BE2C (cell line): Measurements from ENCODE around the gene PDGFB.

Experiments used
- DNase-seq: peaks from one replicate; pipeline ENCODE4 v3.0.0-alpha.2; 2020
- H3K27me3 ChIP-seq: fragments of 250-450 bp; sonication (Bioruptor Pico); 2 replicates; pipeline ENCODE4 v1.5.1; 2020; ENCODE audit warnings: mild to moderate bottlenecking
- H3K36me3 ChIP-seq: fragments of 250-450 bp; sonication (Bioruptor Pico); 2 replicates; pipeline ENCODE4 v1.5.1; 2020; ENCODE audit warnings: mild to moderate bottlenecking
- H3K4me1 ChIP-seq: fragments of 250-450 bp; sonication (Bioruptor Pico); 2 replicates; pipeline ENCODE4 v1.5.1; 2020
- H3K4me3 ChIP-seq: 2 replicates; pipeline ENCODE4 v1.5.1; 2011; ENCODE audit warnings: low read depth, low read length
- H3K9me3 ChIP-seq: fragments of 250-450 bp; sonication (Bioruptor Pico); 2 replicates; pipeline ENCODE4 v1.5.1; 2020
- CTCF ChIP-seq: IDR thresholded peaks from 2 replicates; pipeline ENCODE4 v1.5.1; 2012; ENCODE audit warnings: mild to moderate bottlenecking, low read depth, low read length

Gene PDGFB

GRCh38 chr22:39245130-39246039, 603 bp upstream of the PDGFB start:
- no peak for DNase-seq
- TF ChIP-seq CTCF = no peak
- Histone ChIP-seq H3K4me3 (no peak overlapping the region), H3K4me1 (peaks cover 8% of the 10 kb centered on the region), H3K27me3 (peaks cover 61% of the 10 kb centered on the region), H3K36me3 (no peaks in the 10 kb centered on the region), H3K9me3 (no peaks in the 10 kb centered on the region)

DNA sequence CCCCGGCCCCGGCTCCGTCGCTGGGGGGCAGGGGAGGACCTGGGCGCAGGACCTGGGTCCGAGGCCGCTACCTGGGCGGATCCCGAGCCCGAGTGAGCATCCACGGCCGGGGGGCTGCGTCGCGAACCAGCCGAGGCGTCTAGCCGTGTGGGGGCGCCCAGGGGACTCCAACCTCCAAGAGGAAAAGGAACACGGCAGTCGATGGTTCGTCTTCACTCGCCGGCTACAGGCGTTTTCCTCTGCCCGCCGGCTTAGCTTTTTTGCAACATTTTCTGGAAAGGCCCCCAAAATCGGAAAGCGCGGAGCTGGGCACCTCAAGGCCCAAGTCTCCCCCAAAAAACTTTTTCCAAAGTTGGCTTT, 666 bp downstream of the PDGFB start:
- no peak for DNase-seq
- Histone ChIP-seq H3K27me3 (peaks cover 61% of the 10 kb centered on the region), H3K36me3 (no peaks in the 10 kb centered on the region), H3K4me1 (peaks cover 8% of the 10 kb centered on the region), H3K4me3 (no peak overlapping the region), H3K9me3 (no peaks in the 10 kb centered on the region)
- no peak for TF ChIP-seq CTCF

GRCh38 chr22:39243439-39244135, 1.2 kb downstream of the PDGFB start:
- no peak for TF ChIP-seq CTCF
- Histone ChIP-seq H3K36me3 (no peaks in the 10 kb centered on the region), H3K4me3 (no peak overlapping the region), H3K27me3 (peaks cover 61% of the 10 kb centered on the region), H3K9me3 (no peaks in the 10 kb centered on the region), H3K4me1 (peaks cover 8% of the 10 kb centered on the region)
- no peak for DNase-seq

- Histone ChIP-seq H3K9me3 (no peaks in the 10 kb centered on the region), H3K36me3 (no peaks in the 10 kb centered on the region), H3K27me3 (peaks cover 61% of the 10 kb centered on the region), H3K4me3 (no peak overlapping the region), H3K4me1 (peaks cover 8% of the 10 kb centered on the region)
- TF ChIP-seq CTCF = no peak
- DNase-seq = no peak
These were observed 2.0 kb downstream of the PDGFB start for GRCh38 chr22:39242595-39243438.

DNA sequence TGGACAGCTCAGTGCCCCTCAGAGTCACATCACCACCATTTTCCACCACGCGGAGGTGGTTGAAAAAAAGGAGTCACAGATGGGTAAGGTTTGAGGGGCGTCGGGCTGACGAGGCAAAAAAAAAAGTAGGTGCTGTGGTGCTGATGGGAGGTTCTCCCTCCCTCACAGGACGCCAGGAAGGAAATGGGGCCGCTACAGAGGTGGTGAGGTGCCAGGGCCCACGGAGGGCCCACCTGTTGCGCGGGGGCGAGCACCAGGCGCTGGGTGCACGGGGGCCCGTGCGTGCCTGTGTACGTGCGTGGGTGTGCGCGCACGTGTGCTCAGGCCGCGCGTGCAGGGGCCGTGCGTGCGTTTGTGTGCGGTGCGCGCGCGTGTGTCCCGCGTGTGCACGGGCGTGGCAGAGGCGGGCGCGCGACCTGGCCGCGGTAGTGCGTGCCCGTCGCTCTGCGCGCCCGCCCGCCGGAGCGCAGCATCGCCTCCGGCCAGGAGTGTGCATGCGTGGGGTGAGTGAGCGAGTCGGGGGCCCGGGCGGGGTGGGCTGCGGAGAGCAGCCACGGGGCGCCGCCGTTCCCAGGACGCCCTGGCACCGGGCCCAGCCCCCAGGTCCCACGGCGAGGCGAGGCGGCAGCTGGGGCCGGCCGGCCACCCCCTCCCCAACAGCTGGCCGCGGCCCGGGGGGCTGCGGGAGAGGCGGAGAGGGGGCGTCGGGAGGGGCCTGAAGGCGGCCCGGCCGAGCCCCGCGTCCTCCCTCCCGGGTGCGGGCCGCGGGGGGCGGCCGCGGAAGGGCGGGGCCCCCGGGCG, 2.8 kb downstream of the PDGFB start:
- no peaks in the 10 kb centered on the region for H3K36me3 ChIP-seq
- H3K4me1 ChIP-seq = peaks cover 8% of the 10 kb centered on the region
- no peak overlapping the region for H3K4me3 ChIP-seq
- no peak for DNase-seq
- TF ChIP-seq CTCF = no peak
- H3K27me3 ChIP-seq = peaks cover 57% of the 10 kb centered on the region
- H3K9me3 ChIP-seq = no peaks in the 10 kb centered on the region
